ENCODE data around the gene RINL.

RINL gene

GRCh38 chr19:38839816-38840582, 38.1 kb downstream of the RINL start:
- Histone ChIP-seq H3K4me2 (no peak overlapping the region), H3K27ac (peak overlapping the region in 1 of 11 experiments; percentile 29; a peak in 1 of 22 replicates), H3K36me3 (peaks cover 96 to 100% (median 99%) of the 10 kb centered on the region in 11 experiments), H3K4me3 (no peak overlapping the region), H3K9me3 (replicated peaks in 1 of 11) (no peaks in the 10 kb centered on the region), H4K20me1 (peaks cover 86 to 100% (median 97%) of the 10 kb centered on the region in 11 experiments), H3K9ac (peak overlapping the region in 2 of 11 experiments; percentile 11 to 21; a peak in 1 of 22 replicates), H3K27me3 (no peaks in the 10 kb centered on the region), H3K4me1 (peaks cover 20 to 44% (median 34%) of the 10 kb centered on the region in 10 experiments)
- no peak for TF ChIP-seq Cebpa-rat (IDR thresholded peaks at IDR 0.05)

GRCh38 chr19:38838986-38839761, 38.9 kb downstream of the RINL start:
- peaks cover 87 to 98% (median 92%) of the 10 kb centered on the region in 11 experiments for H3K36me3 ChIP-seq
- H3K9me3 ChIP-seq (replicated peaks in 1 of 11), result no peaks in the 10 kb centered on the region
- no peak overlapping the region for H3K4me3 ChIP-seq
- no peak overlapping the region for H3K27ac ChIP-seq
- no peak overlapping the region; a peak in 1 of 22 replicates for H3K9ac ChIP-seq
- peaks cover 17 to 36% (median 26%) of the 10 kb centered on the region in 10 experiments for H3K4me1 ChIP-seq
- H4K20me1 ChIP-seq, result peaks cover 77 to 96% (median 91%) of the 10 kb centered on the region in 11 experiments
- no peak overlapping the region for H3K4me2 ChIP-seq
- H3K27me3 ChIP-seq, result no peaks in the 10 kb centered on the region
- no peak for TF ChIP-seq Cebpa-rat (IDR thresholded peaks at IDR 0.05)

DNA sequence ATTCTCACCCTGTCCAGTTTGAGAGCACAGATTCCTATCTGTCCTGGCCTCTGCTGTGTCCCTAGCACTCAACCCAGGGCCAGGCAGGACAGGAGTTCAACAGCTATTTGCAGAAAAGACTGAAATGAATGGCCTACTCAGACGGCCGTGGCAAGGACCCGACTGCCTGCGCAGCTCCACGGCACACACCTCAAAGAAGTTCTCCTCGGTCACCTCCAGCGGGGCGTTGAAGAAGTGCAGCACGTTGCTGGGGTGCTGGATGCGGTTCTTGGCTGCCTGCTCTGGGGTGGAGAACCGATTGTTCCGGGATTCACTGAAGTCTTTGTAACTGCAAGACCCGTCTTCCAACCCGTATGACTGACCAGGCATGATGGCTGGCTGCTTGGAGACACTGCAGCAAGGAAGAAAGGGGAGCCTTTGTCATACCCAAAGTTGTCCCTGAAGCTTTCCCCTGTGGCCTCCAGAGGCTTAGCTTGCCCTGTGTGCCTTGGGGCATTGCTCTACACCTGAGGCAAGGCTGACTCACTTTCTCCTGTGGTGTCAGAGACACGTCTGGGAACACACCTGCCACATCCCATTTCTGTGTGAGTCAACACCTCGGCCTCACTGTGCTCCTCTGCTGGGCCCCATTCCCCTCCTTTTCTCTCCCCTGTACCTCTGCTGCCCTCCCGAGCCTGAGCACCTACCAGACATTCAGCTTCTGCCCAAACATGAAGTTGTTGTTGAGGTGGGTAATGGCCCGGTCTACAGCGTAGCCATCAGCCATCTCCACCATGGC, 39.7 kb downstream of the RINL start:
- H3K27ac ChIP-seq, result no peak overlapping the region
- H3K9ac ChIP-seq, result peak overlapping the region in 1 of 11 experiments; percentile 2; a peak in 2 of 22 replicates
- no peak overlapping the region for H3K4me2 ChIP-seq

GRCh38 chr19:38837656-38838121, 40.4 kb downstream of the RINL start:
- Histone ChIP-seq H3K4me3 (no peak overlapping the region), H4K20me1 (peaks cover 63 to 81% (median 76%) of the 10 kb centered on the region in 11 experiments), H3K27me3 (no peaks in the 10 kb centered on the region), H3K36me3 (peaks cover 73 to 84% (median 77%) of the 10 kb centered on the region in 11 experiments), H3K27ac (no peak overlapping the region), H3K9ac (peak overlapping the region in 1 of 11 experiments; percentile 2; a peak in 1 of 22 replicates), H3K4me2 (no peak overlapping the region), H3K9me3 (replicated peaks in 1 of 11) (no peaks in the 10 kb centered on the region), H3K4me1 (peaks cover 10 to 25% (median 16%) of the 10 kb centered on the region in 10 experiments)
- no peak for TF ChIP-seq Cebpa-rat (IDR thresholded peaks at IDR 0.05)

More for the DNA sequence above, 39.7 kb downstream of the RINL start:
- peaks cover 80 to 91% (median 84%) of the 10 kb centered on the region in 11 experiments for H3K36me3 ChIP-seq
- H3K27me3 ChIP-seq, result no peaks in the 10 kb centered on the region
- no peak for TF ChIP-seq Cebpa-rat (IDR thresholded peaks at IDR 0.05)
- H3K4me1 ChIP-seq, result peaks cover 14 to 28% (median 18%) of the 10 kb centered on the region in 10 experiments; a peak in 19 of 20 replicates
- H4K20me1 ChIP-seq, result peaks cover 70 to 88% (median 83%) of the 10 kb centered on the region in 11 experiments
- H3K9me3 ChIP-seq (replicated peaks in 1 of 11), result no peaks in the 10 kb centered on the region
- H3K4me3 ChIP-seq, result no peak overlapping the region

GRCh38 chr19:38836983-38837626, 41.0 kb downstream of the RINL start:
- H3K4me1 ChIP-seq, result peaks cover 10 to 25% (median 18%) of the 10 kb centered on the region in 10 experiments
- H3K4me2 ChIP-seq, result no peak overlapping the region
- H3K9me3 ChIP-seq (replicated peaks in 1 of 11), result no peaks in the 10 kb centered on the region
- H3K27ac ChIP-seq, result no peak overlapping the region
- peaks cover 67 to 78% (median 71%) of the 10 kb centered on the region in 11 experiments for H3K36me3 ChIP-seq
- no peak for TF ChIP-seq Cebpa-rat (IDR thresholded peaks at IDR 0.05)
- peaks cover 57 to 76% (median 70%) of the 10 kb centered on the region in 11 experiments for H4K20me1 ChIP-seq
- no peak overlapping the region for H3K4me3 ChIP-seq
- H3K27me3 ChIP-seq, result no peaks in the 10 kb centered on the region
- no peak overlapping the region for H3K9ac ChIP-seq

DNA sequence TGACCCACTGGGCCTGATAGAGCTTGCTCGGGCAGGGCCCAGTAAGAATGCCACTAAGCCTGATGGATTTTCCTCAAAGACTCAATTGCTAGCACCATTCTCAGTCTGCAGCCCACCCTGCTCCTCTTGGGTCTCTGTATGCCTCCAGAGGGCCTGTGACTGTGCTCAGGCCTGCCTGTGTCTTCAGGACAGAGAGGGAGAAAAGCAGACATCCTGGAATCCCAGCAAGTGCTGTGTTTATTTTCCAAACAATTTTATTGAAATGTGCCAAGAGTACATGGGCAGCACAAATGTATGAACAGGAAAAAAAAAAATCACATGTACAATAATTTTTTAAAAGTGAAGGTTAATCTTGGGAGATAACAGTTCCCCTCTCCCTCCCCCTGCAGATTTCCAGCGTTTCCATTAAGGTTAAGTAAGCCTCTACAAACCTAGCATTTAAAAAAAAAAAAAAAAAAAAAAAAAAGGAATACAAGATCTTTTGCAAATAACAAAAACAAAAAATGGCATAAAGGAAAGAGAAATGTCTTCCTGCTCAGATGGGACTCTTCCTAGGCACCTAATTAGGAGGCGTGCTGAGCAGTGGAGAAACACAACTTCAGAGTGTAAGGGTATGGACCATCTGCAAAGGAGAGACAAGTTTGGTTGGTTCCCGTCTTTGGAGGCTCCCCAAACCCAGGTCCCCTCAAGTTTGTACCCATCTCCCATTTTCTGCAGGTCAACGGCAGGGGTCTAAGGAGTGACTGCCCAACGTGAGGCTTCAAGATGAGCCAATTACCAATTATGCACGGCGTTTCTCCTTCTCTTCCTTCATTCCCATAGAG, 41.7 kb downstream of the RINL start:
- H4K20me1 ChIP-seq, result peaks cover 49 to 68% (median 63%) of the 10 kb centered on the region in 11 experiments
- no peak overlapping the region for H3K4me3 ChIP-seq
- H3K27ac ChIP-seq, result no peak overlapping the region
- H3K4me2 ChIP-seq, result no peak overlapping the region
- no peaks in the 10 kb centered on the region for H3K27me3 ChIP-seq
- H3K9ac ChIP-seq, result no peak overlapping the region
- H3K4me1 ChIP-seq, result peaks cover 12 to 22% (median 17%) of the 10 kb centered on the region in 10 experiments
- H3K9me3 ChIP-seq (replicated peaks in 1 of 11), result no peaks in the 10 kb centered on the region
- no peak for TF ChIP-seq Cebpa-rat (IDR thresholded peaks at IDR 0.05)
- peaks cover 59 to 70% (median 64%) of the 10 kb centered on the region in 11 experiments for H3K36me3 ChIP-seq

DNA sequence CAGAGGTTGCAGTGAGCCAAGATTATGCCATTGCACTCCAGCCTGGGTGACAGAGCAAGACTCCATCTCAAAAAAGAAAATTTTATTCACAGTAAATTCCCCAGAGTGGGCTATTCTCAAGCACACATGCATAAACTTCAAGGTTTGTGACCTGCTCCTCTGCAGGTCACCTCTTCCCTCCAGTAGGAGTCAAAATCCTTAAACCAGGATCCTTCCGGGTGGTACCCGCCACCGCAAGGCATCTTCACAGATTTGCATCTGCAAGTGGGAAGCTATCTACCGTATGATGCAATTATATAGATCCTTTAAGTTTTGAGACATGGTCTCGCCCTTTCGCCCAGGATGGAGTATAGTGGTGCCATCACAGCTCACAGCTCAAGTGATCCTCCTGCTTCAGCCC, 43.5 kb downstream of the RINL start:
- H3K36me3 ChIP-seq, result peaks cover 47 to 61% (median 56%) of the 10 kb centered on the region in 11 experiments
- TF ChIP-seq Cebpa-rat (IDR thresholded peaks at IDR 0.05), result 0 out of 22 replicates have a peak, but pooled peaks of 1 of the 11 experiments have one; percentile 10
- H4K20me1 ChIP-seq, result peaks cover 33 to 50% (median 45%) of the 10 kb centered on the region in 11 experiments; a peak in 21 of 22 replicates
- H3K27me3 ChIP-seq, result no peaks in the 10 kb centered on the region
- no peak overlapping the region for H3K4me2 ChIP-seq
- peaks cover 21 to 36% (median 27%) of the 10 kb centered on the region in 10 experiments for H3K4me1 ChIP-seq
- no peaks in the 10 kb centered on the region for H3K9me3 ChIP-seq (replicated peaks in 1 of 11)
- no peak overlapping the region for H3K27ac ChIP-seq
- no peak overlapping the region for H3K4me3 ChIP-seq
- H3K9ac ChIP-seq, result no peak overlapping the region

All from BLaER1 treated with 17β-estradiol and CSF1 and Interleukin-3, amounts not matched to agents 10 nM and 100 nM (cell line).